ENCODE results near the gene CCDC60.

- TF ChIP-seq CTCF (IDR thresholded peaks at IDR 0.05; ENCODE audit: low read depth, low read length) (no peak), EZH2phosphoT487 (IDR thresholded peaks at IDR 0.05; ENCODE audit: low read depth) (no peak)
Observed at GRCh38 chr12:119463211-119463926, 128.8 kb downstream of the CCDC60 start.
